ENCODE data around the gene TAC3. TPM values are rescaled to one million over a fixed set of nuclear protein-coding genes. Genes with fewer than 3 reads are reported as not detected.

The TAC3 gene
- total RNA-seq, 1 experiment from 2014 or later: not detected

- intact Hi-C loops (cut with micrococcal nuclease): no loop called here
- DNase-seq: no peak
- Histone ChIP-seq H3F3A (ENCODE audit: low read length, unreplicated experiment) (no peaks in the 10 kb centered on the region), H3K4me1 (ENCODE audit: insufficient read depth, low read length) (no peaks in the 10 kb centered on the region), H3K4me3 (ENCODE audit: low read length) (no peak overlapping the region), H4K20me1 (ENCODE audit: low read length) (no peaks in the 10 kb centered on the region), H3K9me3 (ENCODE audit: low read length) (no peaks in the 10 kb centered on the region), H3K36me3 (ENCODE audit: low read depth, low read length) (no peaks in the 10 kb centered on the region), H3K27ac (ENCODE audit: low read length) (no peak overlapping the region), H3K27me3 (ENCODE audit: low read length) (peaks cover 44% of the 10 kb centered on the region), H3K4me2 (ENCODE audit: low read length) (no peak overlapping the region), H2AFZ (ENCODE audit: low read length) (no peak overlapping the region), H3K79me2 (ENCODE audit: low read length) (no peaks in the 10 kb centered on the region), H3K9ac (ENCODE audit: low read length) (no peak overlapping the region), H3K9me2 (replicated peaks; ENCODE audit: low read length) (no peaks in the 10 kb centered on the region)
- TF ChIP-seq EZH2phosphoT487 (IDR thresholded peaks at IDR 0.05; ENCODE audit: borderline replicate concordance, low read length): no peak
- no peak for TF ChIP-seq EZH2 (IDR thresholded peaks at IDR 0.05; ENCODE audit: low read length, unreplicated experiment)
- no peak for TF ChIP-seq CTCF (conservative IDR thresholded peaks at IDR 0.05; ENCODE audit: low read depth, low read length)
- POLR2A ChIA-PET (ENCODE audit: unreplicated experiment): no interaction called here
- CTCF ChIA-PET: interaction anchor here (0.6 kb wide), 1 partner anchor 36 kb away, joined by 3 read pairs; no protein-coding TSS in a partner anchor
- ATAC-seq: no peak
- no TSS peak for BruUV-seq (replicated peaks)
Measured at GRCh38 chr12:57044468-57044867, 28.1 kb upstream of the TAC3 start.

GRCh38 chr12:57042695-57043094 lies 26.4 kb upstream of the TAC3 start:
- no peak for ATAC-seq
- no peak overlapping the region for H3K4me3 ChIP-seq (ENCODE audit: low read length)
- DNase-seq: no peak
- H2AFZ ChIP-seq (ENCODE audit: low read length): no peak overlapping the region
- TF ChIP-seq CTCF (conservative IDR thresholded peaks at IDR 0.05; ENCODE audit: low read depth, low read length) (no peak), EZH2 (IDR thresholded peaks at IDR 0.05; ENCODE audit: low read length, unreplicated experiment) (no peak), EZH2phosphoT487 (IDR thresholded peaks at IDR 0.05; ENCODE audit: borderline replicate concordance, low read length) (no peak)
- no peaks in the 10 kb centered on the region for H4K20me1 ChIP-seq (ENCODE audit: low read length)
- H3K4me2 ChIP-seq (ENCODE audit: low read length): no peak overlapping the region
- H3K27me3 ChIP-seq (ENCODE audit: low read length): peaks cover 49% of the 10 kb centered on the region
- no peaks in the 10 kb centered on the region for H3K9me2 ChIP-seq (replicated peaks; ENCODE audit: low read length)
- intact Hi-C loops (cut with micrococcal nuclease): no loop called here
- no peaks in the 10 kb centered on the region for H3K4me1 ChIP-seq (ENCODE audit: insufficient read depth, low read length)
- ChIA-PET CTCF (no interaction called here), POLR2A (ENCODE audit: unreplicated experiment) (no interaction called here)
- no peaks in the 10 kb centered on the region for H3F3A ChIP-seq (ENCODE audit: low read length, unreplicated experiment)
- BruUV-seq (replicated peaks): no TSS peak
- no peaks in the 10 kb centered on the region for H3K36me3 ChIP-seq (ENCODE audit: low read depth, low read length)
- no peaks in the 10 kb centered on the region for H3K9me3 ChIP-seq (ENCODE audit: low read length)
- H3K79me2 ChIP-seq (ENCODE audit: low read length): no peaks in the 10 kb centered on the region
- H3K27ac ChIP-seq (ENCODE audit: low read length): no peak overlapping the region
- H3K9ac ChIP-seq (ENCODE audit: low read length): no peak overlapping the region

GRCh38 chr12:57040750-57041149 lies 24.4 kb upstream of the TAC3 start:
- no peaks in the 10 kb centered on the region for H4K20me1 ChIP-seq (ENCODE audit: low read length)
- no peak overlapping the region for H2AFZ ChIP-seq (ENCODE audit: low read length)
- no peaks in the 10 kb centered on the region for H3K4me1 ChIP-seq (ENCODE audit: insufficient read depth, low read length)
- no peak for ATAC-seq
- no peaks in the 10 kb centered on the region for H3K79me2 ChIP-seq (ENCODE audit: low read length)
- H3K27me3 ChIP-seq (ENCODE audit: low read length): peaks cover 33% of the 10 kb centered on the region
- no TSS peak for BruUV-seq (replicated peaks)
- no peaks in the 10 kb centered on the region for H3F3A ChIP-seq (ENCODE audit: low read length, unreplicated experiment)
- no peak for DNase-seq
- H3K27ac ChIP-seq (ENCODE audit: low read length): no peak overlapping the region
- H3K4me3 ChIP-seq (ENCODE audit: low read length): no peak overlapping the region
- no peaks in the 10 kb centered on the region for H3K9me3 ChIP-seq (ENCODE audit: low read length)
- H3K4me2 ChIP-seq (ENCODE audit: low read length): no peak overlapping the region
- intact Hi-C loops (cut with micrococcal nuclease): no loop called here
- TF ChIP-seq CTCF (conservative IDR thresholded peaks at IDR 0.05; ENCODE audit: low read depth, low read length) (no peak), EZH2phosphoT487 (IDR thresholded peaks at IDR 0.05; ENCODE audit: borderline replicate concordance, low read length) (no peak), EZH2 (IDR thresholded peaks at IDR 0.05; ENCODE audit: low read length, unreplicated experiment) (no peak)
- H3K9me2 ChIP-seq (replicated peaks; ENCODE audit: low read length): no peaks in the 10 kb centered on the region
- no peak overlapping the region for H3K9ac ChIP-seq (ENCODE audit: low read length)
- ChIA-PET POLR2A (ENCODE audit: unreplicated experiment) (no interaction called here), CTCF (no interaction called here)
- H3K36me3 ChIP-seq (ENCODE audit: low read depth, low read length): no peaks in the 10 kb centered on the region
